ENCODE results near the gene HOXA7.

The HOXA7 gene

GRCh38 chr7:27141923-27142579 lies 14.4 kb downstream of the HOXA7 start:
- H3K27ac ChIP-seq (ENCODE audit: low read length): no peak overlapping the region
- DNase-seq: no peak
- no peaks in the 10 kb centered on the region for H3K79me2 ChIP-seq (ENCODE audit: low read length)
- H3K36me3 ChIP-seq (replicated peaks; ENCODE audit: insufficient read depth, low read length): no peaks in the 10 kb centered on the region
- no peak overlapping the region for H3K9ac ChIP-seq (ENCODE audit: low read length)
- peaks cover 9% of the 10 kb centered on the region; the same call in 1 of the 2 replicates for H3K27me3 ChIP-seq (replicated peaks; ENCODE audit: insufficient read depth, low read length)
- H3K4me3 ChIP-seq (ENCODE audit: low read length): no peak overlapping the region
- H3F3A ChIP-seq (ENCODE audit: insufficient read depth, low read length): no peaks in the 10 kb centered on the region
- H3K9me2 ChIP-seq (replicated peaks; ENCODE audit: insufficient read depth, low read length): no peaks in the 10 kb centered on the region
- H3K4me1 ChIP-seq (ENCODE audit: low read length): no peaks in the 10 kb centered on the region
- H3K9me3 ChIP-seq (replicated peaks; ENCODE audit: insufficient read depth, low read length): no peaks in the 10 kb centered on the region
- TF ChIP-seq EZH2phosphoT487 (IDR thresholded peaks at IDR 0.05; ENCODE audit: low read length) (no peak), CTCF (IDR thresholded peaks at IDR 0.05; ENCODE audit: low read length) (no peak), EZH2 (optimal IDR thresholded peaks at IDR 0.05; ENCODE audit: low read depth, low read length) (no peak)
- no peak overlapping the region for H2AFZ ChIP-seq (ENCODE audit: low read length)
- no peaks in the 10 kb centered on the region for H4K20me1 ChIP-seq (ENCODE audit: insufficient read depth, low read length)
- H3K4me2 ChIP-seq (ENCODE audit: low read depth, low read length): no peak overlapping the region

- Histone ChIP-seq H3K4me2 (ENCODE audit: low read depth, low read length) (no peak overlapping the region), H3K27ac (ENCODE audit: low read length) (no peak overlapping the region), H3K4me3 (ENCODE audit: low read length) (no peak overlapping the region), H3K9me3 (replicated peaks; ENCODE audit: insufficient read depth, low read length) (no peaks in the 10 kb centered on the region), H3K9me2 (replicated peaks; ENCODE audit: insufficient read depth, low read length) (no peaks in the 10 kb centered on the region), H3K27me3 (replicated peaks; ENCODE audit: insufficient read depth, low read length) (peaks cover 2% of the 10 kb centered on the region; the same call in 1 of the 2 replicates), H2AFZ (ENCODE audit: low read length) (no peak overlapping the region), H3F3A (ENCODE audit: insufficient read depth, low read length) (no peaks in the 10 kb centered on the region), H3K36me3 (replicated peaks; ENCODE audit: insufficient read depth, low read length) (no peaks in the 10 kb centered on the region), H3K4me1 (ENCODE audit: low read length) (no peaks in the 10 kb centered on the region), H3K9ac (ENCODE audit: low read length) (no peak overlapping the region), H4K20me1 (ENCODE audit: insufficient read depth, low read length) (no peaks in the 10 kb centered on the region), H3K79me2 (ENCODE audit: low read length) (no peaks in the 10 kb centered on the region)
- TF ChIP-seq CTCF (IDR thresholded peaks at IDR 0.05; ENCODE audit: low read length) (no peak), EZH2 (optimal IDR thresholded peaks at IDR 0.05; ENCODE audit: low read depth, low read length) (no peak), EZH2phosphoT487 (IDR thresholded peaks at IDR 0.05; ENCODE audit: low read length) (no peak)
- no peak for DNase-seq
Observed at GRCh38 chr7:27141137-27141922, 15.1 kb downstream of the HOXA7 start.

- Histone ChIP-seq H3K9ac (ENCODE audit: low read length) (no peak overlapping the region), H3F3A (ENCODE audit: insufficient read depth, low read length) (no peaks in the 10 kb centered on the region), H3K27ac (ENCODE audit: low read length) (no peak overlapping the region), H3K4me2 (ENCODE audit: low read depth, low read length) (no peak overlapping the region), H3K27me3 (replicated peaks; ENCODE audit: insufficient read depth, low read length) (no peaks in the 10 kb centered on the region), H3K9me2 (replicated peaks; ENCODE audit: insufficient read depth, low read length) (no peaks in the 10 kb centered on the region), H3K36me3 (replicated peaks; ENCODE audit: insufficient read depth, low read length) (no peaks in the 10 kb centered on the region), H3K9me3 (replicated peaks; ENCODE audit: insufficient read depth, low read length) (no peaks in the 10 kb centered on the region), H3K4me1 (ENCODE audit: low read length) (no peaks in the 10 kb centered on the region), H4K20me1 (ENCODE audit: insufficient read depth, low read length) (no peaks in the 10 kb centered on the region), H3K4me3 (ENCODE audit: low read length) (no peak overlapping the region), H2AFZ (ENCODE audit: low read length) (no peak overlapping the region), H3K79me2 (ENCODE audit: low read length) (no peaks in the 10 kb centered on the region)
- no peak for TF ChIP-seq CTCF (IDR thresholded peaks at IDR 0.05; ENCODE audit: low read length)
- no peak for TF ChIP-seq EZH2 (optimal IDR thresholded peaks at IDR 0.05; ENCODE audit: low read depth, low read length)
- TF ChIP-seq EZH2phosphoT487 (IDR thresholded peaks at IDR 0.05; ENCODE audit: low read length): no peak
- DNase-seq: no peak
Observed at GRCh38 chr7:27140126-27140857, 16.2 kb downstream of the HOXA7 start.
